ENCODE measurements around the gene AMER2. TPM values are rescaled to one million over a fixed set of nuclear protein-coding genes. Genes with fewer than 3 reads are reported as not detected.

AMER2 gene
- total and polyA plus RNA-seq, 2 donors (not counting 1 experiment from before 2014, with no cell fraction given) = not detected

- H3K4me1 Mint-ChIP-seq = no peaks in the 10 kb centered on the region
- Histone ChIP-seq H3K79me2 (ENCODE audit: control insufficient read depth, insufficient read depth, low read length) (no peaks in the 10 kb centered on the region), H3K4me3 (ENCODE audit: control extremely low read depth in 1 of 5, extremely low read depth in 1 of 5, insufficient read depth in 1 of 5, low read depth in 2 of 5, low read length in 4 of 5) (no peak overlapping the region), H3K4me1 (ENCODE audit: control insufficient read depth in 2 of 2, insufficient read depth in 2 of 2, low read length in 2 of 2) (no peaks in the 10 kb centered on the region), H3K9me3 (ENCODE audit: control extremely low read depth in 1 of 3, control insufficient read depth in 2 of 3, insufficient read depth in 1 of 3, low read length in 2 of 3) (no peaks in the 10 kb centered on the region), H3K9ac (ENCODE audit: low read length) (no peak overlapping the region), H4K20me1 (ENCODE audit: control insufficient read depth, insufficient read depth, low read length, poor library complexity, severe bottlenecking) (no peaks in the 10 kb centered on the region), H3K36me3 (replicated peaks in 1 of 2; ENCODE audit: control extremely low read depth in 1 of 2, control insufficient read depth in 1 of 2, extremely low read depth in 1 of 2, insufficient read depth in 2 of 2, low read length in 1 of 2) (no peaks in the 10 kb centered on the region), H3K27me3 (replicated peaks in 1 of 4; ENCODE audit: control extremely low read depth in 1 of 4, control insufficient read depth in 3 of 4, insufficient read depth in 4 of 4, low read length in 3 of 4) (peaks cover 0 to 16% (median 2%) of the 10 kb centered on the region in 4 experiments), H3K27ac (ENCODE audit: low read length in 2 of 2) (no peak overlapping the region), H3K4me2 (replicated peaks; ENCODE audit: low read depth, low read length, poor library complexity, severe bottlenecking) (no peak overlapping the region), H2AFZ (ENCODE audit: insufficient read depth, low read depth, low read length, poor library complexity, severe bottlenecking) (no peak overlapping the region)
- ATAC-seq (ENCODE audit: low read depth) (no peak), DNase-seq (no peak)
- WGBS (ENCODE audit: insufficient coverage) = 80% methylated on average over 5 of the region's 5 CpGs
- H3K9me3 Mint-ChIP-seq (ENCODE audit: insufficient read depth) = no peaks in the 10 kb centered on the region
- POLR2A ChIA-PET = interaction anchor here (0.7 kb wide), 1 partner anchor 19 kb away, joined by 3 read pairs; no protein-coding TSS in a partner anchor
- CTCF ChIA-PET = interaction anchor here (1.3 kb wide), 1 partner anchor 9 kb away, joined by 3 read pairs; no protein-coding TSS in a partner anchor
- TF ChIP-seq CTCF (IDR thresholded peaks at IDR 0.05) = no peak
- no peak for TF ChIP-seq EZH2 (IDR thresholded peaks at IDR 0.05; ENCODE audit: borderline replicate concordance, insufficient read depth, low read depth, low read length, poor library complexity, severe bottlenecking)
- no peak overlapping the region for H3K27ac Mint-ChIP-seq
- no peak overlapping the region for H3K4me3 Mint-ChIP-seq
- H3K27me3 Mint-ChIP-seq = peaks cover 47% of the 10 kb centered on the region
- intact Hi-C loops (cut with micrococcal nuclease) = no loop called here
Measured at GRCh38 chr13:25190256-25190655, 18.2 kb upstream of the AMER2 start.

GRCh38 chr13:25187596-25187995, 15.5 kb upstream of the AMER2 start:
- no peak overlapping the region for H3K27ac Mint-ChIP-seq
- peaks cover 0 to 15% (median 3%) of the 10 kb centered on the region in 4 experiments for H3K27me3 ChIP-seq (replicated peaks in 1 of 4; ENCODE audit: control extremely low read depth in 1 of 4, control insufficient read depth in 3 of 4, insufficient read depth in 4 of 4, low read length in 3 of 4)
- intact Hi-C loops (cut with micrococcal nuclease) = no loop called here
- TF ChIP-seq EZH2 (IDR thresholded peaks at IDR 0.05; ENCODE audit: borderline replicate concordance, insufficient read depth, low read depth, low read length, poor library complexity, severe bottlenecking) (no peak), CTCF (IDR thresholded peaks at IDR 0.05) (no peak)
- no peak overlapping the region for H2AFZ ChIP-seq (ENCODE audit: insufficient read depth, low read depth, low read length, poor library complexity, severe bottlenecking)
- no peaks in the 10 kb centered on the region for H3K79me2 ChIP-seq (ENCODE audit: control insufficient read depth, insufficient read depth, low read length)
- no peaks in the 10 kb centered on the region for H3K4me1 Mint-ChIP-seq
- no peak overlapping the region for H3K4me3 ChIP-seq (ENCODE audit: control extremely low read depth in 1 of 5, extremely low read depth in 1 of 5, insufficient read depth in 1 of 5, low read depth in 2 of 5, low read length in 4 of 5)
- no peaks in the 10 kb centered on the region for H3K9me3 ChIP-seq (ENCODE audit: control extremely low read depth in 1 of 3, control insufficient read depth in 2 of 3, insufficient read depth in 1 of 3, low read length in 2 of 3)
- H3K27me3 Mint-ChIP-seq = peaks cover 46% of the 10 kb centered on the region
- POLR2A ChIA-PET = no interaction called here
- CTCF ChIA-PET = no interaction called here
- no peaks in the 10 kb centered on the region for H3K4me1 ChIP-seq (ENCODE audit: control insufficient read depth in 2 of 2, insufficient read depth in 2 of 2, low read length in 2 of 2)
- no peak overlapping the region for H3K27ac ChIP-seq (ENCODE audit: low read length in 2 of 2)
- DNase-seq (no peak), ATAC-seq (ENCODE audit: low read depth) (no peak)
- no peaks in the 10 kb centered on the region for H4K20me1 ChIP-seq (ENCODE audit: control insufficient read depth, insufficient read depth, low read length, poor library complexity, severe bottlenecking)
- no peaks in the 10 kb centered on the region for H3K36me3 ChIP-seq (replicated peaks in 1 of 2; ENCODE audit: control extremely low read depth in 1 of 2, control insufficient read depth in 1 of 2, extremely low read depth in 1 of 2, insufficient read depth in 2 of 2, low read length in 1 of 2)
- no peak overlapping the region for H3K4me3 Mint-ChIP-seq
- H3K4me2 ChIP-seq (replicated peaks; ENCODE audit: low read depth, low read length, poor library complexity, severe bottlenecking) = no peak overlapping the region
- H3K9ac ChIP-seq (ENCODE audit: low read length) = no peak overlapping the region
- WGBS (ENCODE audit: insufficient coverage) = 81% methylated on average over 3 of the region's 5 CpGs
- no peaks in the 10 kb centered on the region for H3K9me3 Mint-ChIP-seq (ENCODE audit: insufficient read depth)

All from B cell (primary cell).